Neuronal stem cell (in vitro differentiated cells): Measurements from ENCODE around the gene RNF114.

Source experiments
- DNase-seq: peaks from one replicate; pipeline ENCODE4 v3.0.0-alpha.2; 2013; ENCODE audit warnings: low spot score
- H2AFZ ChIP-seq: one replicate; pipeline ENCODE4 v1.6.1; 2013; ENCODE audit warnings: mild to moderate bottlenecking, low read length, inconsistent platforms
- H2AK5ac ChIP-seq: 2 replicates; pipeline ENCODE4 v1.6.1; 2013; ENCODE audit warnings: low read depth, mild to moderate bottlenecking, inconsistent platforms, low read length, moderate library complexity, mixed read lengths
- H2BK120ac ChIP-seq: 2 replicates; pipeline ENCODE4 v1.6.1; 2013; ENCODE audit warnings: low read depth, mild to moderate bottlenecking, inconsistent platforms, low read length, moderate library complexity, mixed read lengths
- H2BK12ac ChIP-seq: one replicate; pipeline ENCODE4 v1.6.1; 2013; ENCODE audit warnings: low read length, inconsistent platforms
- H2BK15ac ChIP-seq: 2 replicates; pipeline ENCODE4 v1.6.1; 2013; ENCODE audit warnings: mild to moderate bottlenecking, low read length, inconsistent platforms, mixed read lengths
- H2BK5ac ChIP-seq: one replicate; pipeline ENCODE4 v1.6.1; 2013; ENCODE audit warnings: inconsistent platforms, mild to moderate bottlenecking, low read length, moderate library complexity
- H3K14ac ChIP-seq: one replicate; pipeline ENCODE4 v1.6.1; 2013; ENCODE audit warnings: low read length, inconsistent platforms
- H3K18ac ChIP-seq: 2 replicates; pipeline ENCODE4 v1.6.1; 2013; ENCODE audit warnings: low read length, inconsistent platforms
- H3K23ac ChIP-seq: 2 replicates; pipeline ENCODE4 v1.6.1; 2013; ENCODE audit warnings: low read depth, mild to moderate bottlenecking, mixed read lengths, low read length, inconsistent platforms; ENCODE audit not compliant: poor library complexity
- H3K27ac ChIP-seq: replicated peaks from 3 replicates; pipeline ENCODE4 v1.5.1; 2013; ENCODE audit warnings: low read length, inconsistent platforms
- H3K27me3 ChIP-seq, 3 experiments: 2 replicates each; pipeline ENCODE4 v1.6.1; 2013; ENCODE audit warnings: low read length in 3 of 3, mild to moderate bottlenecking in 2 of 3, inconsistent platforms in 1 of 3, low read depth in 1 of 3, mixed read lengths in 1 of 3, moderate library complexity in 1 of 3; ENCODE audit not compliant: control insufficient read depth in 3 of 3, insufficient read depth in 3 of 3
- H3K36me3 ChIP-seq, 2 donors: replicated peaks in 1 of 2; 2 replicates each; pipeline ENCODE4 v1.6.1; 2013; ENCODE audit warnings: low read length in 2 of 2; ENCODE audit not compliant: control insufficient read depth in 2 of 2, insufficient read depth in 2 of 2
- H3K4ac ChIP-seq: 2 replicates; pipeline ENCODE4 v1.6.1; 2013; ENCODE audit warnings: inconsistent platforms, mild to moderate bottlenecking, low read length, moderate library complexity
- H3K4me1 ChIP-seq, 2 donors: 1 replicate in 1 of 2; 2 replicates in 1 of 2; pipeline ENCODE4 v1.6.1; 2013; ENCODE audit warnings: low read length in 2 of 2, low read depth in 1 of 2; ENCODE audit not compliant: control insufficient read depth in 2 of 2, insufficient read depth in 1 of 2
- H3K4me2 ChIP-seq: one replicate; pipeline ENCODE4 v1.6.1; 2013; ENCODE audit warnings: mild to moderate bottlenecking, low read length, inconsistent platforms; ENCODE audit not compliant: insufficient read depth, poor library complexity, severe bottlenecking
- H3K4me3 ChIP-seq, 2 donors: 2 replicates each; pipeline ENCODE4 v1.5.1; 2013; ENCODE audit warnings: low read length in 2 of 2, mild to moderate bottlenecking in 2 of 2, inconsistent platforms in 1 of 2, moderate library complexity in 1 of 2
- H3K79me1 ChIP-seq: one replicate; pipeline ENCODE4 v1.6.1; 2013; ENCODE audit warnings: low read depth, mild to moderate bottlenecking, inconsistent platforms, low read length, moderate library complexity
- H3K9ac ChIP-seq: one replicate; pipeline ENCODE4 v1.6.1; 2013; ENCODE audit warnings: mild to moderate bottlenecking, low read depth, low read length, inconsistent platforms; ENCODE audit not compliant: poor library complexity
- H3K9me3 ChIP-seq, 2 donors: replicated peaks in 1 of 2; 2 replicates each; pipeline versions ENCODE3 to v1.6.1; 2013; ENCODE audit warnings: low read length in 2 of 2, mild to moderate bottlenecking in 2 of 2, inconsistent platforms in 1 of 2, low read depth in 1 of 2, mixed read lengths in 1 of 2, moderate library complexity in 1 of 2; ENCODE audit not compliant: control insufficient read depth in 2 of 2, insufficient read depth in 1 of 2
- H4K8ac ChIP-seq: one replicate; pipeline ENCODE4 v1.6.1; 2013; ENCODE audit warnings: low read depth, mild to moderate bottlenecking, inconsistent platforms, low read length, moderate library complexity
- H4K91ac ChIP-seq: one replicate; pipeline ENCODE4 v1.6.1; 2013; ENCODE audit warnings: low read length, low read depth, mild to moderate bottlenecking, inconsistent platforms; ENCODE audit not compliant: poor library complexity
- WGBS, 2 donors: extraction: QIAGEN DNeasy Blood & Tissue Kit; methylation state at CpG; one replicate each; pipeline ENCODE4 v1.1.7; 2013; ENCODE audit warnings: missing lambda C conversion rate in 2 of 2, mixed read lengths in 1 of 2; ENCODE audit not compliant: insufficient read length in 2 of 2, insufficient replicate concordance in 1 of 2; ENCODE audit errors: extremely low coverage in 2 of 2; 5-methylcytosine and 5-hydroxymethylcytosine counted together

The RNF114 gene

GRCh38 chr20:49888212-49889000 lies 47.8 kb upstream of the RNF114 start:
- Histone ChIP-seq H2AK5ac (peak overlapping the region; percentile 92), H3K79me1 (no peaks in the 10 kb centered on the region), H3K23ac (no peak overlapping the region), H3K4me2 (no peak overlapping the region), H4K8ac (no peak overlapping the region), H2BK120ac (no peak overlapping the region), H2BK5ac (no peak overlapping the region), H3K36me3 (peaks cover 6 to 38% of the 10 kb centered on the region in 2 donors), H2AFZ (peak overlapping the region; percentile 62), H3K27ac (no peak overlapping the region), H4K91ac (no peak overlapping the region), H3K4me1 (peaks cover 24 to 48% of the 10 kb centered on the region in 2 donors), H3K27me3 (no peaks in the 10 kb centered on the region), H3K14ac (no peak overlapping the region), H3K18ac (peak overlapping the region; percentile 60), H2BK12ac (peak overlapping the region; percentile 49), H3K4ac (peak overlapping the region; percentile 43), H3K4me3 (no peak overlapping the region), H2BK15ac (no peak overlapping the region), H3K9me3 (no peaks in the 10 kb centered on the region), H3K9ac (peak overlapping the region; percentile 86)
- WGBS, 2 donors, result no CpG with 5 or more reads among the region's 18 CpGs
- peak; percentile 81 for DNase-seq

- H2BK15ac ChIP-seq, result peak overlapping the region; percentile 72
- H3K14ac ChIP-seq, result no peak overlapping the region
- H2BK5ac ChIP-seq, result no peak overlapping the region
- no peak overlapping the region for H3K27ac ChIP-seq
- no peaks in the 10 kb centered on the region for H3K79me1 ChIP-seq
- DNase-seq, result no peak
- H2AK5ac ChIP-seq, result peak overlapping the region; percentile 92
- no peaks in the 10 kb centered on the region for H3K27me3 ChIP-seq
- peaks cover 24 to 49% of the 10 kb centered on the region in 2 donors for H3K4me1 ChIP-seq
- H3K23ac ChIP-seq, result no peak overlapping the region
- H4K91ac ChIP-seq, result no peak overlapping the region
- H3K9ac ChIP-seq, result peak overlapping the region; percentile 86
- peak overlapping the region; percentile 62 for H2AFZ ChIP-seq
- peak overlapping the region; percentile 60 for H3K18ac ChIP-seq
- peak overlapping the region in 1 of 2 donors; percentile 7 for H3K4me3 ChIP-seq
- H2BK120ac ChIP-seq, result no peak overlapping the region
- H2BK12ac ChIP-seq, result peak overlapping the region; percentile 49
- H4K8ac ChIP-seq, result no peak overlapping the region
- WGBS, 2 donors, result no CpG with 5 or more reads among the region's 9 CpGs
- peak overlapping the region; percentile 43 for H3K4ac ChIP-seq
- no peaks in the 10 kb centered on the region for H3K9me3 ChIP-seq
- no peak overlapping the region for H3K4me2 ChIP-seq
- H3K36me3 ChIP-seq, result peaks cover 1 to 30% of the 10 kb centered on the region in 2 donors
These were observed 46.9 kb upstream of the RNF114 start for GRCh38 chr20:49889001-49889934.

GRCh38 chr20:49889935-49890333 lies 46.3 kb upstream of the RNF114 start:
- H3K4me2 ChIP-seq, result no peak overlapping the region
- no peak overlapping the region for H2BK12ac ChIP-seq
- no peak overlapping the region for H2AFZ ChIP-seq
- H3K36me3 ChIP-seq, result peaks cover 1 to 23% of the 10 kb centered on the region in 2 donors
- no CpG with 5 or more reads among the region's 9 CpGs for WGBS, 2 donors
- no peaks in the 10 kb centered on the region for H3K9me3 ChIP-seq
- H3K79me1 ChIP-seq, result no peaks in the 10 kb centered on the region
- H2BK5ac ChIP-seq, result no peak overlapping the region
- DNase-seq, result no peak
- no peaks in the 10 kb centered on the region for H3K27me3 ChIP-seq
- H2BK15ac ChIP-seq, result no peak overlapping the region
- no peak overlapping the region for H3K9ac ChIP-seq
- H3K23ac ChIP-seq, result no peak overlapping the region
- H3K4me1 ChIP-seq, result peaks cover 24 to 49% of the 10 kb centered on the region in 2 donors
- no peak overlapping the region for H2AK5ac ChIP-seq
- no peak overlapping the region for H2BK120ac ChIP-seq
- no peak overlapping the region for H4K91ac ChIP-seq
- no peak overlapping the region for H3K4me3 ChIP-seq
- no peak overlapping the region for H3K4ac ChIP-seq
- no peak overlapping the region for H3K18ac ChIP-seq
- H4K8ac ChIP-seq, result no peak overlapping the region
- H3K27ac ChIP-seq, result no peak overlapping the region
- H3K14ac ChIP-seq, result no peak overlapping the region
